ENCODE results near the gene SLC16A10. TPM values are rescaled to one million over a fixed set of nuclear protein-coding genes. Genes with fewer than 3 reads are reported as not detected.
A peak's percentile ranks its signal among the peaks of the same experiment; 100 is the strongest.
"Not testable (repeated sequence)": the region's sequence is repeated elsewhere in the genome, so short reads cannot be mapped to it uniquely, and the experiment has no call there.

SLC16A10 gene
- total and polyA plus RNA-seq, 5 donors from 2014 or later, result 24.4 to 39.3 (median 32.0) TPM

DNA sequence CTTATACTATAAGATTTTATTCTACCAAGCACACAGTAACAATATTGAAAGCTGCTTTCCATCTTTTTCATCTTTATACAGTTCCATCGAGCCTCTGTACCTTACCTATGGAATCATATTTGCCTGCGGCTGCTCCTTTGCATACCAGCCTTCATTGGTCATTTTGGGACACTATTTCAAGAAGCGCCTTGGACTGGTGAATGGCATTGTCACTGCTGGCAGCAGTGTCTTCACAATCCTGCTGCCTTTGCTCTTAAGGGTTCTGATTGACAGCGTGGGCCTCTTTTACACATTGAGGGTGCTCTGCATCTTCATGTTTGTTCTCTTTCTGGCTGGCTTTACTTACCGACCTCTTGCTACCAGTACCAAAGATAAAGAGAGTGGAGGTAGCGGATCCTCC lies 89.8 kb downstream of the SLC16A10 start:
- no peak overlapping the region for H3K27ac ChIP-seq (ENCODE audit: insufficient read depth, low read length, poor library complexity, severe bottlenecking)
- H3K27me3 ChIP-seq (ENCODE audit: control insufficient read depth, insufficient read depth, low read length), result no peaks in the 10 kb centered on the region
- H3K27ac Mint-ChIP-seq, result peak overlapping the region in 1 of 3 donors; percentile 1
- ATAC-seq (ENCODE audit: low read depth in 2 of 2), result no peak
- peaks cover 30% of the 10 kb centered on the region for H3K4me1 ChIP-seq (ENCODE audit: control insufficient read depth, insufficient read depth, low read length, poor library complexity, severe bottlenecking)
- no peak overlapping the region for H3K4me3 ChIP-seq (ENCODE audit: low read depth, low read length)
- H3K9me3 Mint-ChIP-seq, result no peaks in the 10 kb centered on the region
- no peaks in the 10 kb centered on the region for H3K27me3 Mint-ChIP-seq
- peaks cover 20% of the 10 kb centered on the region for H3K36me3 Mint-ChIP-seq
- H3K4me1 Mint-ChIP-seq, result peaks cover 8 to 25% (median 19%) of the 10 kb centered on the region in 4 donors
- H3K9me3 ChIP-seq (ENCODE audit: control insufficient read depth in 2 of 2, low read length in 2 of 2), result no peaks in the 10 kb centered on the region
- no peak overlapping the region for H3K4me3 Mint-ChIP-seq
- DNase-seq, result no peak
- no peaks in the 10 kb centered on the region for H3K36me3 ChIP-seq (ENCODE audit: control insufficient read depth, insufficient read depth, low read length)

DNA sequence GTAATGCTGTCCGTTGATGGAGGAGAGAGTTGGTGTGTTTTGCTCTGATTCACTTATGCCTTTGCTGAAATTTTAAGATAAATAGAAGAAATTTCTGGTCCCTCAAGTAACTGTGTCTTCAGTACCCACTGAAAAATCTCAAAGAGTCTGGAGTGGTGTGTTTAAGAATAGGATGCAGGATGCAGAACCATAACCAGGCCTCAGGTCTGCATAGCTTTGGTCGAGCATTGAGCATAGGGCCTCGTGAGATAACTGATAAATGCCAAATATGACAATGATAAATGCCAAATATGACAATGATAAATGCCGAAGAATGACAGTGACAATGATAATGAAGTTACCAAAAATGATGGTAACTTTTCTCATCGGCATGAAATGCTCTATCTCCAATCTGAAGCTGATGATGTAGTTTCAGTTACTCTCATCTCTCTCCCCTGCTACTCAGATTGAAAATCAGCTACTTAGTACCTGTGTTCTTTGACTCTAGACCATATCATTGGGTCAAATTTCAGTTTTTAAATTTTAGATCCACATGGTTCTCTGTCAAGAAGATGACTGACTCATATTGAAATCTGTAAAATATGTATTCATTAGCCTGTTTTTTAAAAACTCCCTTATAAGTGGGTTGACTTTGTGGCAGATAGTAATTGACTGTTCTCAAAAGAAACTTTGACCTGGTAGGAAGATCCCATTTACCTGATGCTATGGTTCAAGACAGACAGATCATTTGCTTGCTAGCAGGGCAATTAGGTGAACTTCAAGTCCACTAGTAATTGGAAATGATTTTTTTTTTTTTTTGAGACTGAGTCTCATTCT lies 96.6 kb downstream of the SLC16A10 start:
- no peak for ATAC-seq (ENCODE audit: low read depth in 2 of 2)

DNA sequence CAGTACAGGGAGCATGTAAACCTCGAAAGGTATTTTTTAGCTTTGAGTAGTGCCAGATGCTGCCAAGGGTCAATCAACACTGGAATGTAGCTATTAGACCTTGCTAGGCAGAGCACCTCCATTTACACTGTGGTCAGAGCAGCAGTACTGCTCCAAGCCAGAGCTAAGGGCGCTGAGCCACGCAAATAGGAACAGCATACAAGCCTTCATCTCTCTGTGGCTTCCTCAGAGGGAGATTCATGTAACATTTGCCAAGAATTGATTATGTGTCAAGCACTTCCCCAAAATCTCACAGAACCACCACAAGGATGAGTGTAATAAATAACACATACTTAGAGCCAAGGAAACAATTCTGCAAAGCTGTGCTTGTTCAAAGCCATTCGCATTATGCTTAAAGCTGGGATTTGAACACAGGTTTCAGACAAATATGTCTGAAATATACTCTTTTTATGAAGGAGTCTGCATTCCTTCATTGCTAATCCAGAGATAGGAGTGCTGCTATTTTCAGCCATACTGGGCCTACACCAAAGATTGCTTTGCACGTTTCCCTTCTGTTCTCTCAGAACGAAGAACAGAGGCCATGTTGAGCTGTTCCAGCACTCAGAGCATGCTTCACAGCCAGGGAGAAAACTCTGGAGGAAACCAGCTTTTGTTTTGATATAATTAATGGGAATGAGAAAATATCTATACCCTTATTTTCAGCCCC lies 97.7 kb downstream of the SLC16A10 start:
- Histone ChIP-seq H3K4me1 (ENCODE audit: control insufficient read depth, insufficient read depth, low read length, poor library complexity, severe bottlenecking) (no peaks in the 10 kb centered on the region), H3K27me3 (ENCODE audit: control insufficient read depth, insufficient read depth, low read length) (no peaks in the 10 kb centered on the region), H3K9me3 (ENCODE audit: control insufficient read depth in 2 of 2, low read length in 2 of 2) (no peaks in the 10 kb centered on the region), H3K4me3 (ENCODE audit: low read depth, low read length) (no peak overlapping the region), H3K27ac (ENCODE audit: insufficient read depth, low read length, poor library complexity, severe bottlenecking) (no peak overlapping the region), H3K36me3 (ENCODE audit: control insufficient read depth, insufficient read depth, low read length) (peaks cover 2% of the 10 kb centered on the region)
- no peak for DNase-seq
- no peak for ATAC-seq (ENCODE audit: low read depth in 2 of 2)
- no peak overlapping the region for H3K4me3 Mint-ChIP-seq
- H3K27ac Mint-ChIP-seq, result peak overlapping the region in 1 of 3 donors; percentile 73
- peaks cover 9 to 21% (median 15%) of the 10 kb centered on the region in 4 donors for H3K4me1 Mint-ChIP-seq
- H3K9me3 Mint-ChIP-seq, result peaks cover 0 to 2% (median 0%) of the 10 kb centered on the region in 7 donors
- H3K36me3 Mint-ChIP-seq, result peaks cover 44% of the 10 kb centered on the region
- no peaks in the 10 kb centered on the region for H3K27me3 Mint-ChIP-seq

More for the DNA sequence above, 96.6 kb downstream of the SLC16A10 start:
- no peak overlapping the region for H3K4me3 Mint-ChIP-seq
- Histone ChIP-seq H3K4me1 (ENCODE audit: control insufficient read depth, insufficient read depth, low read length, poor library complexity, severe bottlenecking) (no peaks in the 10 kb centered on the region), H3K36me3 (ENCODE audit: control insufficient read depth, insufficient read depth, low read length) (peaks cover 2% of the 10 kb centered on the region), H3K27me3 (ENCODE audit: control insufficient read depth, insufficient read depth, low read length) (no peaks in the 10 kb centered on the region), H3K9me3 (ENCODE audit: control insufficient read depth in 2 of 2, low read length in 2 of 2) (no peaks in the 10 kb centered on the region), H3K27ac (ENCODE audit: insufficient read depth, low read length, poor library complexity, severe bottlenecking) (no peak overlapping the region), H3K4me3 (ENCODE audit: low read depth, low read length) (no peak overlapping the region)
- H3K27me3 Mint-ChIP-seq, result no peaks in the 10 kb centered on the region
- peak overlapping the region in 2 of 3 donors; percentile 26 to 73 for H3K27ac Mint-ChIP-seq
- no peaks in the 10 kb centered on the region for H3K9me3 Mint-ChIP-seq
- peaks cover 42% of the 10 kb centered on the region for H3K36me3 Mint-ChIP-seq
- H3K4me1 Mint-ChIP-seq, result peaks cover 9 to 21% (median 14%) of the 10 kb centered on the region in 4 donors
- DNase-seq, result peak in 1 of 3 donors; percentile 39

DNA sequence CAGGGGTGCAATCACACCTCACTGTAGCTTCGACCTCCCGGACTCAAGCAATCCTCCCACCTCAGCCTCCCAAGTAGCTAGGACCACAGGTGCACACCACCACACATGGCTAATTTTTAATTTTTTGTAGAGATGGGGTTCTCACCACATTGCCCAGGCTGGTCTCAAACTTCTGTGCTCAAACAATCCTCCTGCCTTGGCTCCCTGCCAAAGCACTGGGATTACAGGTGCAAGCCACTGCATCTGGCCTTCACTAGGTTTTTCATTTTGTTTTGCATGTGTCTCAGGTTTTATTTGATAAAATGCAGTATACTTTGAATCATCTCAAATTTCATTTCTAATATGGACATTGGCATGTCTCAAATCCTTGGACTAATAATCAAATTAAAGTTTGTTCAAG lies 98.7 kb downstream of the SLC16A10 start:
- H3K36me3 Mint-ChIP-seq, result peaks cover 43% of the 10 kb centered on the region

DNA sequence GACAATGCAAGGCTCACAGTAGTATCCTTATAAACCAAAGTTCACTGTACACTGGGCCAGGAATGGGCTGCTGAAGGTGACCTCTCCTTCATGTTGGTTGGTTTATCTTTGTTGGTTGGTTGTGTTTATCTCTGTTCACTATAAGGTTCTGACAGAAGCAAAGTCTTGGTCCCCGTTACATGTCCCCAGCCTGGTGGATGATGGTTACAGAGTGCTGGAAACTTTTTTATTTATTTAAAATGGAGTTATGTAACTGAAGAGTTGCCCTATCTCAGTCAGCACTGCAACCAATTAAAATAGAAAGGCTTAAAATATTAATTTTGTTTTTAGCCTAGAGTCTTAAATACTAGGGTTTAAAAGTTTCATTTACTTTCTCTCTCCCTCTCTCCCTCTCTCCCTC lies 100.6 kb downstream of the SLC16A10 start:
- no peak for DNase-seq

More for the DNA sequence above, 98.7 kb downstream of the SLC16A10 start:
- H3K9me3 Mint-ChIP-seq, result peaks cover 0 to 3% (median 1%) of the 10 kb centered on the region in 7 donors
- Histone ChIP-seq H3K4me3 (ENCODE audit: low read depth, low read length) (no peak overlapping the region), H3K36me3 (ENCODE audit: control insufficient read depth, insufficient read depth, low read length) (peaks cover 2% of the 10 kb centered on the region), H3K27me3 (ENCODE audit: control insufficient read depth, insufficient read depth, low read length) (no peaks in the 10 kb centered on the region), H3K9me3 (ENCODE audit: control insufficient read depth in 2 of 2, low read length in 2 of 2) (no peaks in the 10 kb centered on the region), H3K27ac (ENCODE audit: insufficient read depth, low read length, poor library complexity, severe bottlenecking) (no peak overlapping the region), H3K4me1 (ENCODE audit: control insufficient read depth, insufficient read depth, low read length, poor library complexity, severe bottlenecking) (no peaks in the 10 kb centered on the region)
- DNase-seq (no peak), ATAC-seq (ENCODE audit: low read depth in 2 of 2) (no peak)
- no peak overlapping the region for H3K27ac Mint-ChIP-seq
- no peak overlapping the region for H3K4me3 Mint-ChIP-seq
- peaks cover 9 to 21% (median 15%) of the 10 kb centered on the region in 4 donors for H3K4me1 Mint-ChIP-seq
- no peaks in the 10 kb centered on the region for H3K27me3 Mint-ChIP-seq

DNA sequence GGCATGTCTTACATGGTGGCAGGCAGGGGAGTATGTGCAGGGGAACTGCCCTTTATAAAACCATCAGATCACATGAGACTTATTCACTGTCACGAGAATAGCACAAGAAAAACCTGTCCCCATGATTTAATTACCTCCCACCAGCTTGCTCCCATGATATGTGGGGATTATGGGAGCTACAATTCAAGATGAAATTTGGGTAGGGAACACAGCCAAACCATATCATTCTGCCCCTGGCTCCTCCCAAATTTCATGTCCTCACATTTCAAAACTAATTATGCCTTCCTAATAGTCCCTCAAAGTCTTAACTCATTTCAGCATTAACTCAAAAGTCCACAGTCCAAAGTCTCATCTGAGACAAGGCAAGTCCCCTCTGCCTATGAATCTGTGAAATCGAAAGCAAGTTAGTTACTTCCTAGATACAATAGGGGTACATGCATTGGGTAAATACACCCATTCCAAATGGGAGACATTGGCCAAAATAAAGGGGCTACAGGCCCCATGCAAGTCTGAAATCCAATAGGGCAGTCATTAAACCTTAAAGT lies 102.4 kb downstream of the SLC16A10 start:
- H3K27me3 Mint-ChIP-seq; H3K9me3 ChIP-seq (ENCODE audit: control insufficient read depth in 2 of 2, low read length in 2 of 2); ATAC-seq (ENCODE audit: low read depth in 2 of 2); H3K27me3 ChIP-seq (ENCODE audit: control insufficient read depth, insufficient read depth, low read length); H3K4me3 Mint-ChIP-seq; H3K27ac ChIP-seq (ENCODE audit: insufficient read depth, low read length, poor library complexity, severe bottlenecking); H3K4me3 ChIP-seq (ENCODE audit: low read depth, low read length); H3K36me3 ChIP-seq (ENCODE audit: control insufficient read depth, insufficient read depth, low read length); H3K4me1 ChIP-seq (ENCODE audit: control insufficient read depth, insufficient read depth, low read length, poor library complexity, severe bottlenecking); H3K9me3 Mint-ChIP-seq; DNase-seq: not testable (repeated sequence)
- Mint-ChIP-seq H3K36me3 (peaks cover 33% of the 10 kb centered on the region), H3K4me1 (peaks cover 0 to 12% (median 6%) of the 10 kb centered on the region in 4 donors), H3K27ac (peak overlapping the region in 2 of 3 donors; percentile 38 to 41)

More for the DNA sequence above, 100.6 kb downstream of the SLC16A10 start:
- Histone ChIP-seq H3K9me3 (ENCODE audit: control insufficient read depth in 2 of 2, low read length in 2 of 2) (no peaks in the 10 kb centered on the region), H3K36me3 (ENCODE audit: control insufficient read depth, insufficient read depth, low read length) (peaks cover 2% of the 10 kb centered on the region), H3K4me1 (ENCODE audit: control insufficient read depth, insufficient read depth, low read length, poor library complexity, severe bottlenecking) (no peaks in the 10 kb centered on the region), H3K27ac (ENCODE audit: insufficient read depth, low read length, poor library complexity, severe bottlenecking) (no peak overlapping the region), H3K27me3 (ENCODE audit: control insufficient read depth, insufficient read depth, low read length) (no peaks in the 10 kb centered on the region), H3K4me3 (ENCODE audit: low read depth, low read length) (no peak overlapping the region)
- Mint-ChIP-seq H3K27me3 (no peaks in the 10 kb centered on the region), H3K36me3 (peaks cover 41% of the 10 kb centered on the region), H3K9me3 (peaks cover 0 to 7% (median 4%) of the 10 kb centered on the region in 7 donors), H3K27ac (no peak overlapping the region), H3K4me1 (peaks cover 9 to 23% (median 15%) of the 10 kb centered on the region in 4 donors), H3K4me3 (no peak overlapping the region)
- ATAC-seq (ENCODE audit: low read depth in 2 of 2), result no peak

DNA sequence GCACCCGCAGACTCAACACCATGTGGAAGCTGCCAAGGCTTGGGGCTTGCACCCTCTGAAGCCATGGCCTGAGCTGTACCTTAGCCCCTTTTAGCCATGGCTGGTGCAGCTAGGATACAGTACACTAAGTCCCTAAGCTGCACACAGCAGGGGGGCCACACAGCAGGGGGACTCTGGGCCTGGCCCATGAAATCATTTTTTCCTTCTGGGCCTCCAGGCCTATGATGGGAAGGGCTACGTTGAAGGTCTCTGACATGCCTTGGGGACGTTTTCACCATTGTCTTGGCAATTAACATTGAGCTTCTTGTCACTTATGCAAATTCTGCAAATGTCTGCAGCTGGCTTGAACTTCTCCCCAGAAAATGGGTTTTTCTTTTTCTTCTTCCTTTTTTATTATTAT lies 103.3 kb downstream of the SLC16A10 start:
- H3K27me3 Mint-ChIP-seq, result no peaks in the 10 kb centered on the region
- Histone ChIP-seq H3K36me3 (ENCODE audit: control insufficient read depth, insufficient read depth, low read length) (peaks cover 6% of the 10 kb centered on the region), H3K27ac (ENCODE audit: insufficient read depth, low read length, poor library complexity, severe bottlenecking) (no peak overlapping the region), H3K27me3 (ENCODE audit: control insufficient read depth, insufficient read depth, low read length) (no peaks in the 10 kb centered on the region), H3K4me1 (ENCODE audit: control insufficient read depth, insufficient read depth, low read length, poor library complexity, severe bottlenecking) (no peaks in the 10 kb centered on the region), H3K9me3 (ENCODE audit: control insufficient read depth in 2 of 2, low read length in 2 of 2) (no peaks in the 10 kb centered on the region), H3K4me3 (ENCODE audit: low read depth, low read length) (no peak overlapping the region)
- H3K4me1 Mint-ChIP-seq, result peaks cover 5 to 16% (median 10%) of the 10 kb centered on the region in 4 donors
- H3K9me3 Mint-ChIP-seq, result peaks cover 0 to 7% (median 4%) of the 10 kb centered on the region in 7 donors
- peaks cover 32% of the 10 kb centered on the region for H3K36me3 Mint-ChIP-seq
- ATAC-seq (ENCODE audit: low read depth in 2 of 2), result no peak
- H3K27ac Mint-ChIP-seq, result no peak overlapping the region
- no peak for DNase-seq
- no peak overlapping the region for H3K4me3 Mint-ChIP-seq

Data from CD4-positive, CD25-positive, alpha-beta regulatory T cell (primary cell).